Stimulated activated CD8-positive, alpha-beta memory T cell treated with anti-CD3 and anti-CD28 coated beads, Interleukin-7, amount 100 ng/mL, for 1 hour (primary cell): ENCODE results near the gene CMTM4.
"Not testable (repeated sequence)": the region's sequence is repeated elsewhere in the genome, so short reads cannot be mapped to it uniquely, and the experiment has no call there.

ENCODE experiments used
- DNase-seq, 2 donors: peaks; one replicate each; pipeline ENCODE4 v3.0.0-alpha.2; 2020; ENCODE audit warnings: low read depth in 2 of 2

Gene CMTM4

DNA sequence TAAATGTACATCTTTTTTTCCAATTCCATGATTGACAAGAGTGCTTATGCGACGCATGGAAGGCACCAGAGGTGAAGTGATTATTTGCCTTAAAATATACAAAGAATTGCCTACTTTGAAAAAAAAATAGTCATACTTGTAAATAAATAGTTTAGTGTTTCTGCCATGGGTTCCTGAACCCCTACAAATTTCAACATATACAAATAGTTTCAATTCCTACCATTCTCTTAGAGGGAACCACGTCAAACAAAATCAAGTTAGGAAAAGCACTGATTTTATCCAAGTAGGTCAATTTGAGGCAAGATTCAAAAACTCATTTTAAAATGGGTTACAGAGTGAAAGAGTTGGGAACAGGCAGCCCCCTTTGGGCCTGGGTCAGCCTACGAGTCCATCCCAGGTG lies 80.4 kb downstream of the CMTM4 start:
- no peak for DNase-seq

GRCh38 chr16:66614161-66614802 lies 82.3 kb downstream of the CMTM4 start:
- DNase-seq, result no peak

- DNase-seq, result no peak
Observed at GRCh38 chr16:66612422-66612821, 84.1 kb downstream of the CMTM4 start.

DNA sequence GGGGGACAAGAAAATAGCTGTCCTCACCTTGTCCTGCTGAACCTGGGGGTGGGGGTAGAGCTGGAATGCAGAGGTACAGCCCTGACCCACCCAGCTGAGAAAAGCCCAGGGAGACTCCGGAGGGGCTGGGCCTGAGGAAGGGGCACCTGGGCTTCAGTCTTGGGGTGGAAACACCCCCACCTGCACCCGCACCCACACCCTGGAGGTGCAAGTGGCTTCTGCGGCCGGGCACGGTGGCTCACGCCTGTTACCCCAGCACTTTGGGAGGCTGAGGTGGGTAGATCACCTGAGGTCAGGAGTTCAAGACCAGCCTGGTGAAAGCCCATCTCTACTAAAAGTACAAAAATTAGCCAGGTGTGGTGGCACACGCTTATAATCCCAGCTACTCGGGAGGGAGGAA lies 84.6 kb downstream of the CMTM4 start:
- DNase-seq, result not testable (repeated sequence)

DNA sequence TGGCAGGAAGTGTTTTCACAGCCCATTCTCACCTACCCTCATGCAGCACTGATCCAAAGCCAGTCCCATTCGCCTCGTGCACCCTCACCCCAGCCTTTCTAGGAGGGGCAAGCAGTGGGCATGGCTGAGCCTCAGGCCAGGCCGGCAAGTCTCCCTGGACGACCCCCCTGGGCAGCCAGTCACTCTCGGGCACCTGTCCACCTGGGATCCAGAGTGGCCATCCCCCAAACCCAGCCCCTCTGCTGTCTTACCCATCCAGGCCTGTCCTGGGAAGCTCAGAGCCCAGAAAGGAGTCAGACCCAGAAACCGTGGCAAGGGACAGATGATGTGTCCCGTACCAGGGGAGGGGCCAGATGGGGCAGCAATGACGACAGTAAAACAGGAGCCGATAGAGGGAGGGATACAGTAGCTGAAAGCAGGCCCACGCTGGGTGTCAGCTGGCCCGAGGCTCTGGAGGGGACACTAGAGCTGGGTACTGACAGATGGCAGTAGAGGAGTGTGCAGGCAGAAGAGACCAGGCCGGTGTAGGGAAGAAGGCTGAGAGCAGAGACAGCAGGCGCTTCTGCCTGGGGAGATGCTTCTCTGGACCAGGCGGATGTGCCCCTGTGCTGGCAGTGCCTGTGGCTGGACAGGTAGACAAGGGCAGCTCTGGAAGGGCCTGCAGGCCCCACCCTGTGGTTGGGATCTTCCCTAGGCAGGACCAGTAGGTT lies 86.3 kb downstream of the CMTM4 start:
- DNase-seq, result no peak

DNA sequence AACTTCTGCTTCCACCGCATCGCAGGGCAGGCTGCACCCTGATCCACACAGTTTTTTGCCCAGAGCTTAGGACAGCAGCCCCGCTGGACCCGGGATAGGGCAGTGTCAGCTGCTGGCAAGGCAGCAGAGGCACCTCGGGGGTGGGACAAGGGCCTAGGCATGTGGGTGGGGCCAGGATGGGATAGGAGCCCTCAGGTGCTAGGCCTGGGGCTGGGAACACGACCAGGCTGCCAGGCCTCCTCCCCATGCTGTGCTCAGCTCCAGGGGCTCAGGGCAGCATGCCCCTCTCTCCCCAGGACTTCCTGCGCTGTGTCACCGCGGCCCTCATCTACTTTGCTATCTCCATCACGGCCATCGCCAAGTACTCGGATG lies 87.4 kb downstream of the CMTM4 start:
- no peak for DNase-seq

DNA sequence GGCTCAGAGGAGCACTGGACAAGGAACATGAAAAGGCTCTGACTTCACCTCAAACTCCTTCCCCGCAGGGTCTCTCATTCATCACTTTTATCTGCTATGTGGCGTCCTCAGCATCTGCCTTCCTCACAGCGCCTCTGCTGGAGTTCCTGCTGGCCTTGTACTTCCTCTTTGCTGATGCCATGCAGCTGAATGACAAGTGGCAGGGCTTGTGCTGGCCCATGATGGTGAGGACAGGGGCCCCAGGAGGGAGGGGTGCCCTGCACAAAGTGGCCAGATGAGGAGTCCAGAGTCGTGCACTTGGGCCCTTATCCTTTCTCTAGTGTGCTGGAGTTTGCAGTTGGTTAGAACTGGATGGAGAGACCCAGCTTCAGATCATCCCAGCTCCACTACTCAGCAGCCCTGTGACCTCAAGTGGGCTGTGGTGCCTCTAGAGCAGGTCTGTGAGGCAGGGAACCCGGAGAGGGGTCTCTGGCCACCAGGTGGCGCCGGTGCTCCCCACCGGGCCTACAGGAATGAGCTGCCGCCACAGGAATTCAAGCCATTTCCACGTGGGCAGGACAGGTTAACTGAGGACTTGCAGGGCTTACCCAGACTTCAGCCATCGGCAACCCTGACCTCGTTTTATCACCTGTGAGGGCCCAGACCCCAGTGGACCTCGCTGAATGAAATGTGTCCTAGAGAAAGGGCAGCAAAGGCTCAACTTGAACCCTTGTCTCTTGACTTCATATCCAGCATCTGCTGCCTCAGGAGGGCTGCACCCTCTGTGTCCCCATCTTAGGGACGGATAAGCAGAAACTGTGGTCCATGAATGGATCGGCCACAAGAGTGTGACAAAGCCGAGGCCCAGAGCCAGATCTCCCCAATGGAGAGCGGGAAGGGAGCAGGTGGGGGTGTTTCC lies 88.1 kb downstream of the CMTM4 start:
- DNase-seq, result peak; percentile 60 to 73

- DNase-seq, result no peak
Observed at GRCh38 chr16:66605979-66606751, 90.4 kb downstream of the CMTM4 start.

GRCh38 chr16:66605177-66605978 lies 91.2 kb downstream of the CMTM4 start:
- DNase-seq, result no peak

GRCh38 chr16:66604376-66605176 lies 92.0 kb downstream of the CMTM4 start, which contains the start of gene CMTM3:
Gene CMTM3 (plus strand): TSS chr16:66604704. CDS start chr16:66604806, 102 bp downstream.
- DNase-seq, result peak; percentile 46 to 55

- peak; percentile 37 to 41 for DNase-seq
Observed at GRCh38 chr16:66603537-66604375, 92.8 kb downstream of the CMTM4 start.

DNA sequence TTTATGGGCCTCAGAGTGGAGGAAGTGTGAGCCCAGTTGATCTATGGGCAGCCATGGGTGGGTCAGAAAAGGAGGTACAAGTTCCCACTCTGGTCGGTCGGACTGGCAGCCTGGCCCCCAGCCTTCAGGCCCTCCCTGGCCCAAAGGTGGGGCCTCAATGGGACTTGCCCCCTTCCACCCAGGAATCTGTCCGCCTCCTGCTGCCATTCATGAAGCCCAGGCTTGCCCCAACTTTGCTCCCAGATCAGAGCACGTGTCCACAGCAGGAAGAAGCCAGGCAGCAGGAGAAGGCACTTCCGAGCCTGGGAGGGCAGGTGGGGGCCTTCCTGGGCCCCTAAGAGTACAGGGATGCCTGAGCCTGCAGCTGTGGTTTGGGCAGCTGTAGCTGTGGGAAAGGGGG lies 95.1 kb downstream of the CMTM4 start:
- DNase-seq, result no peak

DNA sequence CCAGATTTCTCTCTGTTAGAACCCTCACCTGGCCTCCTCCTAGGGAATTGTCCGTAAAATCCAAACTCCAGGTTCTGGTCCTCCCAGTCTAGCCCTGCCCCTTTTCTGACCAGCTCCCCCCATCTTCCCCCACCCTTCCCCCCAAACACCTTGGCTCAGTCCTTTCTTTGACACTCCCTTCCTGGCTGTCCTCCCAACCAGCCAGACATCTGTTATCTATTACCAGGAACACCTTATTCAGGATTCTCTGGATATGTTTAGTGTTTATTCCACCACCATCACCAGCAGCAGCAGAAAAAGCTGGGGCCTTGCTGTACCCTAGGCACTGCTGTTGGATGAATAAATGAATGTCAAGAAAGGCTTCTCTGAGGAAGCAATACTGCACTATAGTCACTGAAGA lies 96.1 kb downstream of the CMTM4 start:
- DNase-seq, result no peak

DNA sequence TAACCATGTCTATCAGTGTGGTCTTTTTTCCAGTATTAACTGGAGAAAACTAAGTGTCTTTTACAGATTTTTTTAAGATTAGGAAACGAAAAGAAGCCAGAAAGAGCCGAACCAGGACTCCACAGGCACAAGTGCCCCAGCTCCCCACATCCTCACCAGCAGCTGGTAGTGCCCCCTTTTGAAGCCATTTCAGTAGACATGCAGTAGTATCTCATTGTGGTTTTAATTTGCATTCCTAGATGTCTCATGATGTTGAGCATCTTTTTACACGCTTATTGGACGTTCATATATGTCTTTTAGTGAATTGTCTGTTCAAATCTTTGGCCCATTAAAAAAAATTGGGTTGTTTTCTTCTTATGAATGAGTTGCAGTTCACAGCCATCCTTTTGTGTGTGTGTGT lies 96.8 kb downstream of the CMTM4 start:
- no peak for DNase-seq

DNA sequence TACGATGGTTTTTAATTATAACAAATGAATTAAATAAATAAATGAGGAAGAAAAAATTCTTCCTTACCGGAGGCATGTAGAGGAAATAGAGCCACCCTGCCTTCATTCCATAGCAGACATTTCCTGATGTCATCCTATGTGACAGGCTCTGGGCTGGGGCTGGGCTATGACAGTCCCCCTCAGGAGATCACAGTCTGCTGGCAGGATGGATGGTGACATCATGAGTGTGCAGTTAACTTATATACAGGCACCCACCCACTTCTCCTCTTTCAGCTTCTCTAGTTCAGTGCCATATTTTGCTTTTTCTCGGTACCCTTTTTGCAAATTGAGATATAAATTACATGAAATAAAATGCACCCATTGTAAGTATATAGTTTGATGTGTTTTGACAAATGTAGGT lies 98.4 kb downstream of the CMTM4 start:
- DNase-seq, result no peak

DNA sequence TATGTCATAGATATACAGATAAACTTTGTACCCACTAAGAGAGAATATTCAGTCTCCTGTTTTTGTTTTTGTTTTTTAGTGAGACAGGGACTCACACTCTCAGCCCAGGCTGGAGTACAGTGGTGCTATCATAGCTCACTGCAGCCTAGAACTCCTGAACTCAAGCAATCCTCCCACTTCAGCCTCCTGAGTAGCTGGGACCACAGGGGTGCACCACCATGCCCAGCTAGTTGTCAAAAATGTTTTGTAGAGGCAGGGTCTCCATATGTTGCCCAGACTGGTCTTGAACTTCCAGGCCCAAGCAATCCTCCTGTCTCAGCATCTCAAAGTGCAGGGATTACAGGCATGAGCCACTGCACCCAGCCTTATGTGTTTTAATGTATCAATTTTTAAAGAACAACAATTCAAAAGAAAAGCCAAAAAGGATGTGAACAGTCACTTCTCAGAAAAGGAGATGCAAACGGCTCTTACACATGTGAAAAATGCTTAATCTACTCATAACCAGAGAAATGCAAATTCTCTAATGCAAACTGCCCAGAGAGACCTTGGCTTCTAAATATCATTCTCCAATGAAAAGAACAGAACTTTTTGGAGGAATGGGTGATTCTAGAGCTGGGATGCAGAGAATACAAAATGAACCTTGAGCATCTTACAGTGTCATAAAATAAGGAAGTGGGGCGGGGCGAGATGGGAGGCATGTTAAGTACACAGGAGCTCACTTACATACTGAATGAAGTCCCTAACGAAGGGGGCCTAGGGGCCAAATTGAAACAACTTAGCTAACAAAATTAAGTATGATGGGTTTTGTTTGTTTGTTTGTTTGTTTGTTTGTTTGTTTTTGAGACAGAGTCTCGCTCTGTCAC lies 99.3 kb downstream of the CMTM4 start:
- no peak for DNase-seq

- not testable (repeated sequence) for DNase-seq
Observed at GRCh38 chr16:66596559-66596958, 100.0 kb downstream of the CMTM4 start.

GRCh38 chr16:66594739-66595138 lies 101.8 kb downstream of the CMTM4 start:
- DNase-seq, result no peak
